HG03342 (cell line): Measurements from ENCODE around the gene PHKA1.
"Not testable (repeated sequence)": the region's sequence is repeated elsewhere in the genome, so short reads cannot be mapped to it uniquely, and the experiment has no call there.

Source experiments
- ATAC-seq: cut with Tn5 transposase; IDR thresholded peaks from one replicate; pipeline ENCODE4 v1.9.1; 2021; ENCODE audit warnings: mild to moderate bottlenecking, moderate library complexity; ENCODE audit not compliant: unreplicated experiment

Gene PHKA1

GRCh38 chrX:72573158-72573511 lies 141.0 kb downstream of the PHKA1 start:
- ATAC-seq: peak; percentile 20

- peak; percentile 95 for ATAC-seq
Measured at GRCh38 chrX:72572248-72573157, 141.6 kb downstream of the PHKA1 start, which contains the start of gene HDAC8. Gene HDAC8, minus strand, starts transcription at chrX:72572843. Its CDS starts 82 bp downstream, at chrX:72572761.

GRCh38 chrX:72569786-72570185 lies 144.3 kb downstream of the PHKA1 start:
- ATAC-seq: no peak

GRCh38 chrX:72568406-72569092 lies 145.6 kb downstream of the PHKA1 start:
- no peak for ATAC-seq

- ATAC-seq: no peak
Measured at GRCh38 chrX:72566448-72566847, 147.7 kb downstream of the PHKA1 start.

GRCh38 chrX:72559655-72560054 lies 154.5 kb downstream of the PHKA1 start:
- ATAC-seq: not testable (repeated sequence)

- ATAC-seq: no peak
Measured at GRCh38 chrX:72554448-72555140, 159.5 kb downstream of the PHKA1 start.

GRCh38 chrX:72552443-72552842 lies 161.7 kb downstream of the PHKA1 start:
- not testable (repeated sequence) for ATAC-seq

- ATAC-seq: no peak
Measured at GRCh38 chrX:72545990-72546389, 168.1 kb downstream of the PHKA1 start.

- ATAC-seq: no peak
Measured at GRCh38 chrX:72540318-72540717, 173.8 kb downstream of the PHKA1 start.

GRCh38 chrX:72539822-72540221 lies 174.3 kb downstream of the PHKA1 start:
- ATAC-seq: no peak

- ATAC-seq: no peak
Measured at GRCh38 chrX:72536542-72536941, 177.6 kb downstream of the PHKA1 start.

- ATAC-seq: no peak
Measured at GRCh38 chrX:72532366-72532765, 181.7 kb downstream of the PHKA1 start.
